ENCODE data around the gene UTP15. TPM values are rescaled to one million over a fixed set of nuclear protein-coding genes. Genes with fewer than 3 reads are reported as not detected.

Gene UTP15
- total and polyA plus RNA-seq, 8 donors, result 0.87 to 168 (median 9.4) TPM

DNA sequence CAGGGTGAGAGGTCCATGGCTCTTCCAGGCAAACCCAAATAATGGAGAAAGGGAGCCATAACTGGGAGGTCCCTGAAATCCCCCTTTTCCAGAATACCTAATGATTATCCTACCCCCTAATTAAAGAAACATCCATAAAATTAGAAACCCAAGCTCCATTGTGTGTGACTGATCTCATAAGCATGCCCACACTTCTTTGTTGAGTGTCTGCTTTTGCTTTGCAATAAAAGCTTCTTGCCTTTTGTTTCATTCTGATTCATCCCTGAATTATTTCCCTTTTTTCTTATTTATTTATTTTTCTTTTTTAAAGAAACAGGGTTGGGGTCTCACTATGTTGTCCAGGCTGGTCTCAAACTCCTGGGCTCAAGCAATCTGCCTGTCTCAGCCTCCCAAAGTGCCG is 34.2 kb upstream of the UTP15 start:
- WGBS, 5 donors, result 83 to 100% (median 94%) methylated on average over 1 of the region's 1 CpG
- intact Hi-C loops (cut with DNase I; ENCODE audit: low total_unique reads), result no loop called here
- no peaks in the 10 kb centered on the region for H3K36me3 ChIP-seq

DNA sequence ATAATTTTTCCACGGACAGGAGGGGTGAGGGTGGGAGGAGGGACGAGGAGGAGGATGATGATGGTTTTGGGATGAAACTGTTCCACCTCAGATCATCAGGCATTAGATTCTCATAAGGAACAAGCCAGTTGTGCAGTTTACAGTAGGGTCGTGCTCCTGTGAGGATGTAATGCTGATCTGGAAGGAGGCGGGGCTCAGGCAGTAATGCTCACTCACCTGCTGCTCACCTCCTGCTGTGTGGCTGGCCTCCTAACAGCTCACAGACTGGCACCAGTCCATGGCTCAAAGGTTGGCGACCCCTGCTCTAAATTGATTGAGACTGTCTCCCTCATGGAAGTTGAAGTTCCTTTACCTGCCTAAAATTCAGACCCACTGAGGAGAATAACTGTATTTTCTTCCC is 33.3 kb upstream of the UTP15 start:
- TF ChIP-seq, protein P1, sequence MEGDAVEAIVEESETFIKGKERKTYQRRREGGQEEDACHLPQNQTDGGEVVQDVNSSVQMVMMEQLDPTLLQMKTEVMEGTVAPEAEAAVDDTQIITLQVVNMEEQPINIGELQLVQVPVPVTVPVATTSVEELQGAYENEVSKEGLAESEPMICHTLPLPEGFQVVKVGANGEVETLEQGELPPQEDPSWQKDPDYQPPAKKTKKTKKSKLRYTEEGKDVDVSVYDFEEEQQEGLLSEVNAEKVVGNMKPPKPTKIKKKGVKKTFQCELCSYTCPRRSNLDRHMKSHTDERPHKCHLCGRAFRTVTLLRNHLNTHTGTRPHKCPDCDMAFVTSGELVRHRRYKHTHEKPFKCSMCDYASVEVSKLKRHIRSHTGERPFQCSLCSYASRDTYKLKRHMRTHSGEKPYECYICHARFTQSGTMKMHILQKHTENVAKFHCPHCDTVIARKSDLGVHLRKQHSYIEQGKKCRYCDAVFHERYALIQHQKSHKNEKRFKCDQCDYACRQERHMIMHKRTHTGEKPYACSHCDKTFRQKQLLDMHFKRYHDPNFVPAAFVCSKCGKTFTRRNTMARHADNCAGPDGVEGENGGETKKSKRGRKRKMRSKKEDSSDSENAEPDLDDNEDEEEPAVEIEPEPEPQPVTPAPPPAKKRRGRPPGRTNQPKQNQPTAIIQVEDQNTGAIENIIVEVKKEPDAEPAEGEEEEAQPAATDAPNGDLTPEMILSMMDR (IDR thresholded peaks at IDR 0.05), result no peak
- TF ChIP-seq POLR2AphosphoS5 (IDR thresholded peaks at IDR 0.05), result no peak
- no peak for TF ChIP-seq EP300 (IDR thresholded peaks at IDR 0.05)
- no peak for TF ChIP-seq POLR2A (IDR thresholded peaks at IDR 0.05)
- DNase-seq, result no peak
- no peak overlapping the region for H3K4me3 ChIP-seq
- intact Hi-C loops (cut with DNase I; ENCODE audit: low total_unique reads), result no loop called here
- WGBS, 5 donors, result 75 to 83% (median 80%) methylated on average over 5 of the region's 5 CpGs
- H3K27me3 ChIP-seq, result no peaks in the 10 kb centered on the region
- H3K4me1 ChIP-seq, result peaks cover 0 to 4% (median 0%) of the 10 kb centered on the region in 4 donors
- no peak overlapping the region for H3K27ac ChIP-seq
- no peaks in the 10 kb centered on the region for H3K36me3 ChIP-seq
- no peaks in the 10 kb centered on the region for H3K9me3 ChIP-seq

More for the DNA sequence above, 34.2 kb upstream of the UTP15 start:
- no peak for DNase-seq
- no peaks in the 10 kb centered on the region for H3K9me3 ChIP-seq
- no peak overlapping the region for H3K4me3 ChIP-seq
- TF ChIP-seq EP300 (IDR thresholded peaks at IDR 0.05) (no peak), POLR2AphosphoS5 (IDR thresholded peaks at IDR 0.05) (no peak), POLR2A (IDR thresholded peaks at IDR 0.05) (no peak)
- TF ChIP-seq, protein P1 (IDR thresholded peaks at IDR 0.05), result no peak
- H3K27me3 ChIP-seq, result no peaks in the 10 kb centered on the region
- no peak overlapping the region for H3K27ac ChIP-seq
- peaks cover 0 to 7% (median 2%) of the 10 kb centered on the region in 4 donors for H3K4me1 ChIP-seq

DNA sequence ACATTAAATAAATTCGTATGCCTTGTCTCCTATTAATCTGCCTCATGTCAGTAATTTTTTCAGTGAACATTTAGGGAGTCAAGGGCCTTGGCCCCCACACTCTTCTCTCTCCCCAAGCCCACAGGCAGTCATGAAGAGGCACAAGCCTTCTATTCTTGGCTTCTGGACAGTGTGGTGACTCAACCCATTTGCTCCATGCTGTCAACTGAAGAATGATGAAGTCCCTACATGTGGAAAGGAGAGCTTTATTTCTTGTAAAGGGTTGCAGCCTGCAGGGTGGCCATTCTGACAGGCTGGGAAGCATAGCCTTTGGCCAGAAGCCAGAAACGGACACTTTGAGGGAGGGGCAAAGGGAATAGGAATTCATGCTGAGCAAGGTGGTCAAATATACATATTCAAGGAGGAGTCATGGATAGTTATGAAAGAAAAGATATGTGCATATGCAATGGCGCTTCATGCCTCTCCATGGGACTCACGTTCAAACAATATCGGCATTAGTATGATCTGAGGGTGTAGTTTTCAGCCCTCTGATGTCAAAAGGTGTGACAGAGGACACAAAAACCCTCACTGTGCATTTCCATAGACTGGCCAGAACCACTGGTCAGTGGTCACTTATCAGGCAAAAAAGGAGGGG is 31.4 kb upstream of the UTP15 start:
- H3K4me3 ChIP-seq, result no peak overlapping the region
- no peak for DNase-seq
- no peak overlapping the region for H3K27ac ChIP-seq
- H3K36me3 ChIP-seq, result no peaks in the 10 kb centered on the region
- intact Hi-C loops (cut with DNase I; ENCODE audit: low total_unique reads), result no loop called here
- H3K9me3 ChIP-seq, result no peaks in the 10 kb centered on the region
- peaks cover 0 to 4% (median 0%) of the 10 kb centered on the region in 4 donors for H3K4me1 ChIP-seq
- TF ChIP-seq POLR2AphosphoS5 (IDR thresholded peaks at IDR 0.05), result no peak
- TF ChIP-seq POLR2A (IDR thresholded peaks at IDR 0.05), result no peak
- no peak for TF ChIP-seq EP300 (IDR thresholded peaks at IDR 0.05)
- TF ChIP-seq, protein P1 (IDR thresholded peaks at IDR 0.05), result no peak
- no peaks in the 10 kb centered on the region for H3K27me3 ChIP-seq
- WGBS, 5 donors, result 77 to 86% (median 82%) methylated on average over 5 of the region's 5 CpGs

DNA sequence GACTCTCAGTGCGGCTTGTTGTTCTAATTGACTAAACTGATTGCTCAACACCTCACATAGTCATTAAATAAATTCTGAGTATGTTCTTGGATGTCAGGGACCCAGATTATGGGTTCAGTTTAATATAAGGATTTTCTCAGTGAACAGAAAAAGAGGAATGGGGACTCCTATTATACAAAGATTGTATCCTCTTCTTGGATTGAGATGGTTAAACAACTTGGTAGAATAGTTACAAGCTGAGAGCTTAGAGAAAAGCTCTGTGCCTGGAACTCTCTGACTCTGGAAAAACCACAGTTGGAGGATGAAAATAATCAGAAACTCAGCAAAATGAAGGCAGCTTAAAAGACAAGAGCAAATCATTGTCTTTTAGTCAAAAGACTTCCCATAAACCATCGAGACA is 30.6 kb upstream of the UTP15 start:
- intact Hi-C loops (cut with DNase I; ENCODE audit: low total_unique reads), result no loop called here
- H3K27ac ChIP-seq, result no peak overlapping the region
- peaks cover 0 to 4% (median 0%) of the 10 kb centered on the region in 4 donors for H3K4me1 ChIP-seq
- no peak for DNase-seq
- no peaks in the 10 kb centered on the region for H3K27me3 ChIP-seq
- no peak overlapping the region for H3K4me3 ChIP-seq
- TF ChIP-seq POLR2AphosphoS5 (IDR thresholded peaks at IDR 0.05), result no peak
- no peak for TF ChIP-seq EP300 (IDR thresholded peaks at IDR 0.05)
- TF ChIP-seq, protein P1 (IDR thresholded peaks at IDR 0.05), result no peak
- no peak for TF ChIP-seq POLR2A (IDR thresholded peaks at IDR 0.05)
- H3K36me3 ChIP-seq, result no peaks in the 10 kb centered on the region
- WGBS, 5 donors, result 87 to 95% (median 92%) methylated on average over 2 of the region's 2 CpGs
- H3K9me3 ChIP-seq, result no peaks in the 10 kb centered on the region

All from stomach (tissue), 9 donors.